Breast epithelium (tissue), 3 donors: ENCODE data around the gene LACC1.

Experiments
- POLR2A ChIP-seq: fragments of 450-650 bp; IDR thresholded peaks from one replicate; pipeline ENCODE4 v1.6.1; 2016; ENCODE audit warnings: antibody characterized with exemption, mild to moderate bottlenecking, moderate library complexity
- POLR2AphosphoS5 ChIP-seq, 3 donors: sonication (generic); formaldehyde crosslinking; IDR thresholded peaks; one replicate each; pipeline ENCODE4 v1.6.1; 2017; ENCODE audit warnings: antibody characterized with exemption in 3 of 3
- TF ChIP-seq, protein P1 (sequence below), 3 donors: fragments of 450-650 bp; IDR thresholded peaks; one replicate each; pipeline ENCODE4 v1.5.1; 2016 to 2017; ENCODE audit warnings: antibody characterized with exemption in 3 of 3, mild to moderate bottlenecking in 3 of 3, moderate library complexity in 3 of 3

DNA sequence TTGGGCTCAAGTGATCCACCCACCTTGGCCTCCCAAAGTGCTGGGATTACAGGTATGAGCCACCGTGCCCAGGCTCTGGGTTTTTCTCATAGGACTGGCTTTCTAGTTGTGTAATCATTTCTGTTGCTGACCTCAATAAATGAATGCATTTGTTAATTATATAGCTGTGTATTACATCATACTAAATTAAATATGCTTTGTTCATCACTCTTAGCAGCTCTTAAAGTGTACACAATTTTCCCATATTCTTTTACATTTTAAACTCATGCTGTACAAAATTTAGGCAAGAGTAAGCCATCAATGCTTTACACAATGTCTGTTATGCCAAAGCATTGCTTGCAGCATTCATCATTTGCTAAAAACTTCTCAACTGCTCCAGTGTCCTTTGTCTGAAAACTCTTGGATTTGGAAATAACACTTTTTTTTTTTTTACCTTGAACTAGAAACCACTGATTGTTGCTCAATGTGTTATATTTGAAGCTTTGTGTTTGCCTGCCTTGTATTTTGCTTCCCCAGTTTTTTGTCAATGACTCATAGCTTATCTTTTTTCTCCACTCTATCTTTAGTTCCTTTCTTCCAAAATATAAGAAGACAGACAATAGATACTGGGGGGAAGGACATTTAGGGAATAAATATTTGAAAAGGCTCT lies 31.6 kb upstream of the LACC1 start:
- no peak for TF ChIP-seq POLR2A
- TF ChIP-seq POLR2AphosphoS5 (IDR thresholded peaks at IDR 0.05): no peak
- TF ChIP-seq, protein P1, sequence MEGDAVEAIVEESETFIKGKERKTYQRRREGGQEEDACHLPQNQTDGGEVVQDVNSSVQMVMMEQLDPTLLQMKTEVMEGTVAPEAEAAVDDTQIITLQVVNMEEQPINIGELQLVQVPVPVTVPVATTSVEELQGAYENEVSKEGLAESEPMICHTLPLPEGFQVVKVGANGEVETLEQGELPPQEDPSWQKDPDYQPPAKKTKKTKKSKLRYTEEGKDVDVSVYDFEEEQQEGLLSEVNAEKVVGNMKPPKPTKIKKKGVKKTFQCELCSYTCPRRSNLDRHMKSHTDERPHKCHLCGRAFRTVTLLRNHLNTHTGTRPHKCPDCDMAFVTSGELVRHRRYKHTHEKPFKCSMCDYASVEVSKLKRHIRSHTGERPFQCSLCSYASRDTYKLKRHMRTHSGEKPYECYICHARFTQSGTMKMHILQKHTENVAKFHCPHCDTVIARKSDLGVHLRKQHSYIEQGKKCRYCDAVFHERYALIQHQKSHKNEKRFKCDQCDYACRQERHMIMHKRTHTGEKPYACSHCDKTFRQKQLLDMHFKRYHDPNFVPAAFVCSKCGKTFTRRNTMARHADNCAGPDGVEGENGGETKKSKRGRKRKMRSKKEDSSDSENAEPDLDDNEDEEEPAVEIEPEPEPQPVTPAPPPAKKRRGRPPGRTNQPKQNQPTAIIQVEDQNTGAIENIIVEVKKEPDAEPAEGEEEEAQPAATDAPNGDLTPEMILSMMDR (IDR thresholded peaks at IDR 0.05): no peak
